Astrocyte (in vitro differentiated cells and primary cell): Measurements from ENCODE around the gene ACP6.

Experiments used
- EZH2 ChIP-seq: IDR thresholded peaks from 2 replicates; pipeline ENCODE4 v1.6.1; 2012; ENCODE audit warnings: mild to moderate bottlenecking, low read length, inconsistent platforms; ENCODE audit not compliant: insufficient read depth
- TF ChIP-seq, protein P1 (sequence below): IDR thresholded peaks from 2 replicates; pipeline ENCODE4 v1.5.1; 2011; ENCODE audit warnings: low read depth, mild to moderate bottlenecking, inconsistent platforms, low read length, moderate library complexity; ENCODE audit not compliant: insufficient read depth

DNA sequence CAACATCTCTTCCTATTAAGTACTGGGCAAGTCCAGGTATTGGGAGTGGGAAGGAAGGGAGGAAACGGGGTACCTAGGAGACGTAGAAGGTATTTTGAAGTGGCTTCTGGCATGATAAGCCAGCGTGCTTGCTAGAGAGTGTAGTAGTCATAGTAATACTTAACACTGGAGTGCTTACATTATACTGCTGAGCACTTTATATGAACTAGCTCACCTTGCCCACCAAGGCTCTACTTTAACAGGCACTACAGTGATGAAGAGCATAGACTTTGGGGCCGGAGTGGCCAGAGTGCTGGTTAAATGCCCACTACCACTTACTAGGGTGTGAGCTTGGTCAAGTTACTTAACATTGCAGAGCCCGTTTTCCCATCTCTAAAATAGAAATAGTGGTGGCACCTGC lies 61.7 kb downstream of the ACP6 start:
- TF ChIP-seq, protein P1, sequence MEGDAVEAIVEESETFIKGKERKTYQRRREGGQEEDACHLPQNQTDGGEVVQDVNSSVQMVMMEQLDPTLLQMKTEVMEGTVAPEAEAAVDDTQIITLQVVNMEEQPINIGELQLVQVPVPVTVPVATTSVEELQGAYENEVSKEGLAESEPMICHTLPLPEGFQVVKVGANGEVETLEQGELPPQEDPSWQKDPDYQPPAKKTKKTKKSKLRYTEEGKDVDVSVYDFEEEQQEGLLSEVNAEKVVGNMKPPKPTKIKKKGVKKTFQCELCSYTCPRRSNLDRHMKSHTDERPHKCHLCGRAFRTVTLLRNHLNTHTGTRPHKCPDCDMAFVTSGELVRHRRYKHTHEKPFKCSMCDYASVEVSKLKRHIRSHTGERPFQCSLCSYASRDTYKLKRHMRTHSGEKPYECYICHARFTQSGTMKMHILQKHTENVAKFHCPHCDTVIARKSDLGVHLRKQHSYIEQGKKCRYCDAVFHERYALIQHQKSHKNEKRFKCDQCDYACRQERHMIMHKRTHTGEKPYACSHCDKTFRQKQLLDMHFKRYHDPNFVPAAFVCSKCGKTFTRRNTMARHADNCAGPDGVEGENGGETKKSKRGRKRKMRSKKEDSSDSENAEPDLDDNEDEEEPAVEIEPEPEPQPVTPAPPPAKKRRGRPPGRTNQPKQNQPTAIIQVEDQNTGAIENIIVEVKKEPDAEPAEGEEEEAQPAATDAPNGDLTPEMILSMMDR: no peak
- TF ChIP-seq EZH2: no peak
